ENCODE measurements around the gene SLC23A1. TPM values are rescaled to one million over a fixed set of nuclear protein-coding genes. Genes with fewer than 3 reads are reported as not detected.
A peak's percentile ranks its signal among the peaks of the same experiment; 100 is the strongest.

SLC23A1 gene
- total and polyA plus RNA-seq, 2 of the 13 experiments (the other 11 are each of a cell fraction or from before 2014, with no cell fraction given) = 6.0 to 6.6 TPM

GRCh38 chr5:139341689-139342422 is 41.2 kb downstream of the SLC23A1 start, which contains the start of gene PAIP2 (continued):
- TF ChIP-seq ZNF414 (CRISPR knock-in tag; IDR thresholded peaks at IDR 0.05) (no peak), TAF1 (CRISPR knock-in tag; IDR thresholded peaks at IDR 0.05) (peak; percentile 94), NCOA2 (CRISPR knock-in tag; IDR thresholded peaks at IDR 0.05) (peak; percentile 29; the same call in 1 of the 2 replicates), FOXC1 (CRISPR knock-in tag; IDR thresholded peaks at IDR 0.05; ENCODE audit: borderline replicate concordance) (no peak), TOPORS (CRISPR knock-in tag; IDR thresholded peaks at IDR 0.05) (no peak), CBX1 (IDR thresholded peaks at IDR 0.05; ENCODE audit: low read depth) (no peak), MXD4 (CRISPR knock-in tag; IDR thresholded peaks at IDR 0.05) (peak; percentile 65; the same call in 1 of the 2 replicates), PAF1 (CRISPR knock-in tag; IDR thresholded peaks at IDR 0.05) (no peak), CREB3 (CRISPR knock-in tag; IDR thresholded peaks at IDR 0.05) (0 out of 2 replicates have a peak, but pooled peaks have one; percentile 37), FOXK2 (IDR thresholded peaks at IDR 0.05) (0 out of 2 replicates have a peak, but pooled peaks have one; percentile 12), TBL1XR1 (IDR thresholded peaks at IDR 0.05; ENCODE audit: borderline replicate concordance, low read length, partially characterized antibody) (peak; percentile 57), MIER2 (CRISPR knock-in tag; IDR thresholded peaks at IDR 0.05) (no peak), MYNN (CRISPR knock-in tag; IDR thresholded peaks at IDR 0.05; ENCODE audit: low read depth) (no peak), IRF2 (CRISPR knock-in tag; IDR thresholded peaks at IDR 0.05) (peak; percentile 80), ESRRA (CRISPR knock-in tag; IDR thresholded peaks at IDR 0.05; ENCODE audit: low read depth) (peak; percentile 67; the same call in 1 of the 2 replicates), ZSCAN12 (CRISPR knock-in tag; IDR thresholded peaks at IDR 0.05) (no peak), BORCS8-MEF2B (CRISPR knock-in tag; IDR thresholded peaks at IDR 0.05) (no peak; the same call in 1 of the 2 replicates), AKNA (CRISPR knock-in tag; IDR thresholded peaks at IDR 0.05; ENCODE audit: borderline replicate concordance) (no peak), NRL (CRISPR knock-in tag; IDR thresholded peaks at IDR 0.05; ENCODE audit: borderline replicate concordance) (peak; percentile 62; the same call in 1 of the 2 replicates), ZNF282 (IDR thresholded peaks at IDR 0.05; ENCODE audit: partially characterized antibody) (no peak)
- TF ChIP-seq, protein P1, sequence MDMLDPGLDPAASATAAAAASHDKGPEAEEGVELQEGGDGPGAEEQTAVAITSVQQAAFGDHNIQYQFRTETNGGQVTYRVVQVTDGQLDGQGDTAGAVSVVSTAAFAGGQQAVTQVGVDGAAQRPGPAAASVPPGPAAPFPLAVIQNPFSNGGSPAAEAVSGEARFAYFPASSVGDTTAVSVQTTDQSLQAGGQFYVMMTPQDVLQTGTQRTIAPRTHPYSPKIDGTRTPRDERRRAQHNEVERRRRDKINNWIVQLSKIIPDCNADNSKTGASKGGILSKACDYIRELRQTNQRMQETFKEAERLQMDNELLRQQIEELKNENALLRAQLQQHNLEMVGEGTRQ (IDR thresholded peaks at IDR 0.05; ENCODE audit: low read depth, low read length) = peak; percentile 45; the same call in 1 of the 2 replicates
- TF ChIP-seq, protein P1 (CRISPR knock-in tag; IDR thresholded peaks at IDR 0.05; ENCODE audit: borderline replicate concordance) = peak; percentile 75; the same call in 1 of the 2 replicates

Data from HepG2 (cell line).